ENCODE data around the gene WNT1.

The WNT1 gene

DNA sequence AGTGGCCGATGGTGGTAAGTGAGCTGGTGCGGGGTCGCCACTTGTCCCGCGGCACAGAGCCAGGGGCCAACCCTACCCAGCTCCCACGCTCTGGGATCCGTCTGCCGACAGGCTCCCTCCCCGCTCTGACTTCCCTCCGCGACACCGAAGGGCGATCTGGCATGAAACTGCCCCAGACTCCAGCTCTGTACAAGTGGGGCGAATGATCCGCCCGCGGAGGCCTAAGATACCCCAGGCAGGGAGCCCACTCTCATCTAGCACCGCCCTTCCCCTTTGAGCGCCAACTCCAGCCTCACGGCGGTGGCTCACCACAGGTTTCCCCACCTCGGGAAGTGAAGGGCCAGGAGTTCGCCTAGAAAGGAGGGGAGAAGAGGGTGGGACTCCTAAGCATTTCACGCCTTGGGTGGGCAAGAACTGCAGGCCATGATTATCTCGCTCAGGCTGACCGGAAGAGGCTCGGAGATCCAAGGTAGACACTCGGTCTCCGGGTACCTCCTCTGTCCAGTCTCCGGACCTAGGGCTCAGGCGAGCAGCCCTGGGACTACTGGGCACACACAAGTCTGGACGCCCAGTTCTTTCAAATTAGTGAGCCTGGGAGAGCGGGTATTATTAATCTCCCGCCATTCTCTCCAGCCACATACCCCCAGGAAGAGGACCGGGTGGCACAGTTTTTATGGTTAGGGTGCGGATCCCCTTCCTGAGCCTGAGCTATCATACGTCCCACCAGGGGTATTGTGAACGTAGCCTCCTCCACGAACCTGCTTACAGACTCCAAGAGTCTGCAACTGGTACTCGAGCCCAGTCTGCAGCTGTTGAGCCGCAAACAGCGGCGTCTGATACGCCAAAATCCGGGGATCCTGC is 849 bp downstream of the WNT1 start:
- H3K4me3 ChIP-seq (ENCODE audit: low read depth, low read length), result no peak overlapping the region
- in situ Hi-C loops (cut with HindIII; ENCODE audit: low sequenced_read_pairs), result no loop called here
- TF ChIP-seq, protein P1, sequence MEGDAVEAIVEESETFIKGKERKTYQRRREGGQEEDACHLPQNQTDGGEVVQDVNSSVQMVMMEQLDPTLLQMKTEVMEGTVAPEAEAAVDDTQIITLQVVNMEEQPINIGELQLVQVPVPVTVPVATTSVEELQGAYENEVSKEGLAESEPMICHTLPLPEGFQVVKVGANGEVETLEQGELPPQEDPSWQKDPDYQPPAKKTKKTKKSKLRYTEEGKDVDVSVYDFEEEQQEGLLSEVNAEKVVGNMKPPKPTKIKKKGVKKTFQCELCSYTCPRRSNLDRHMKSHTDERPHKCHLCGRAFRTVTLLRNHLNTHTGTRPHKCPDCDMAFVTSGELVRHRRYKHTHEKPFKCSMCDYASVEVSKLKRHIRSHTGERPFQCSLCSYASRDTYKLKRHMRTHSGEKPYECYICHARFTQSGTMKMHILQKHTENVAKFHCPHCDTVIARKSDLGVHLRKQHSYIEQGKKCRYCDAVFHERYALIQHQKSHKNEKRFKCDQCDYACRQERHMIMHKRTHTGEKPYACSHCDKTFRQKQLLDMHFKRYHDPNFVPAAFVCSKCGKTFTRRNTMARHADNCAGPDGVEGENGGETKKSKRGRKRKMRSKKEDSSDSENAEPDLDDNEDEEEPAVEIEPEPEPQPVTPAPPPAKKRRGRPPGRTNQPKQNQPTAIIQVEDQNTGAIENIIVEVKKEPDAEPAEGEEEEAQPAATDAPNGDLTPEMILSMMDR (IDR thresholded peaks at IDR 0.05; ENCODE audit: low read depth, low read length), result no peak
- DNase-seq (ENCODE audit: low read depth, low spot score), result no peak

DNA sequence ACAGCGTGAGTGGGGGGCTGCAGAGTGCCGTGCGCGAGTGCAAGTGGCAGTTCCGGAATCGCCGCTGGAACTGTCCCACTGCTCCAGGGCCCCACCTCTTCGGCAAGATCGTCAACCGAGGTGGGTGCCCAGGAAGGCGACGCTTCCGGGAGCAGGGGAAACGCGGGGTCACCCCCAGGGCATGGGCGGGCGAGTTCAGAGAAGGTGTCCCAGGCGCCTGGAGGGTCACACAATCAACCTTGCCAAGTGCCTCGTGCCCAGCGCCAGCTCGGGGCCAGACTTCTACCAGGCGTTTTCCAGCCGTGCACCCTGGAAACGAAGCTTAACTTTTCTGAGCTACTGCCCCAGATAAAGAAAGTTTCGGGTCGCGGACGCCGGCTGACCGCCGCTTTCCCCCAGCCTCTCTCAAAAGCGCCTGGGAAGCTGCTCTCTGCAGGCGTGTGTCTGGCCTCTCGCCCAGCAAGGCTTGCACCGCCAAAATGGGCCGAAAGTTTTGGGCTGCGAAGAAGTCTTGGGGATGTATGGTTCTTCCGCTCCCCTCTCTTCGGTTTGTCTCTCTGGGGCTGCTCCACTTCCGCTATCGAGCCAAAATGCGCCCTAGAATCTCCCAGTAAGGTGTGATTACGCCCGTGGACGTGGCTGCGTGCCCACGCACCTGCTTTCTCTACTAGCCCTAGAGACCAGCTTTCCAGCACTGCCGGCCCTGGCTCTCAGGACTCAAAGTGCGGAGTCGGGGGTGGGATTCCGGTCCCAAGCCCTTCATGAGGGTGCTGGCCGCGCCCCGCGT is 1.7 kb downstream of the WNT1 start:
- no peak for DNase-seq (ENCODE audit: low read depth, low spot score)
- TF ChIP-seq, protein P1 (IDR thresholded peaks at IDR 0.05; ENCODE audit: low read depth, low read length), result no peak
- H3K4me3 ChIP-seq (ENCODE audit: low read depth, low read length), result no peak overlapping the region
- in situ Hi-C loops (cut with HindIII; ENCODE audit: low sequenced_read_pairs), result no loop called here

DNA sequence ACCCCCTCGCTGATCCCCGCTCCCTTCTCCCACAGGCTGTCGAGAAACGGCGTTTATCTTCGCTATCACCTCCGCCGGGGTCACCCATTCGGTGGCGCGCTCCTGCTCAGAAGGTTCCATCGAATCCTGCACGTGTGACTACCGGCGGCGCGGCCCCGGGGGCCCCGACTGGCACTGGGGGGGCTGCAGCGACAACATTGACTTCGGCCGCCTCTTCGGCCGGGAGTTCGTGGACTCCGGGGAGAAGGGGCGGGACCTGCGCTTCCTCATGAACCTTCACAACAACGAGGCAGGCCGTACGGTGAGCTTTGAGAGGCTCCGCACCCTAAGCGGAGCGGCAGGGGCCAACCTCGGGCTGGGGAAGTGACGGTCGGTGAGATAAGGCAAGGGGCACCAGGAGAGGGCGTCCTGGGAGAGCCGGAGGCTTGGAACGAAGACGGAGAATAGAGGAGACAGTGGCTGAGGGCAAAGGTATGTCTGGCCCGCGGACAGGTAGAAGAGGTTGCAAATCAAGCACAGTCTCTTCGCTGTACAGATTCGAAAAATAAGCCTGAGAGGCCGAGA is 2.3 kb downstream of the WNT1 start:
- TF ChIP-seq, protein P1 (IDR thresholded peaks at IDR 0.05; ENCODE audit: low read depth, low read length), result peak; percentile 3
- no peak for DNase-seq (ENCODE audit: low read depth, low spot score)
- H3K4me3 ChIP-seq (ENCODE audit: low read depth, low read length), result no peak overlapping the region
- in situ Hi-C loops (cut with HindIII; ENCODE audit: low sequenced_read_pairs), result no loop called here

DNA sequence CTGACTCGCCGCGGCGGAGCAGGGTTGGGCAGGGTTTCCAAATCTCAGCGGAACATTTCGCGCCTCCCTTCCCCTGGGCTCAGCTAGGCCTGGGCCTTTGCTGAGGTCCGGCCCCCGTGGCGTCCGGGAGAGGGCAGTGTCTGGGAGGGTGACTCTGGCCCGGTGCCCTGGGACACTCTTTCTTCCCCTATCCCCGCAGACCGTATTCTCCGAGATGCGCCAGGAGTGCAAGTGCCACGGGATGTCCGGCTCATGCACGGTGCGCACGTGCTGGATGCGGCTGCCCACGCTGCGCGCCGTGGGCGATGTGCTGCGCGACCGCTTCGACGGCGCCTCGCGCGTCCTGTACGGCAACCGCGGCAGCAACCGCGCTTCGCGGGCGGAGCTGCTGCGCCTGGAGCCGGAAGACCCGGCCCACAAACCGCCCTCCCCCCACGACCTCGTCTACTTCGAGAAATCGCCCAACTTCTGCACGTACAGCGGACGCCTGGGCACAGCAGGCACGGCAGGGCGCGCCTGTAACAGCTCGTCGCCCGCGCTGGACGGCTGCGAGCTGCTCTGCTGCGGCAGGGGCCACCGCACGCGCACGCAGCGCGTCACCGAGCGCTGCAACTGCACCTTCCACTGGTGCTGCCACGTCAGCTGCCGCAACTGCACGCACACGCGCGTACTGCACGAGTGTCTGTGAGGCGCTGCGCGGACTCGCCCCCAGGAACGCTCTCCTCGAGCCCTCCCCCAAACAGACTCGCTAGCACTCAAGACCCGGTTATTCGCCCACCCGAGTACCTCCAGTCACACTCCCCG is 3.0 kb downstream of the WNT1 start:
- in situ Hi-C loops (cut with HindIII; ENCODE audit: low sequenced_read_pairs), result no loop called here
- no peak for DNase-seq (ENCODE audit: low read depth, low spot score)
- H3K4me3 ChIP-seq (ENCODE audit: low read depth, low read length), result no peak overlapping the region
- TF ChIP-seq, protein P1 (IDR thresholded peaks at IDR 0.05; ENCODE audit: low read depth, low read length), result no peak

DNA sequence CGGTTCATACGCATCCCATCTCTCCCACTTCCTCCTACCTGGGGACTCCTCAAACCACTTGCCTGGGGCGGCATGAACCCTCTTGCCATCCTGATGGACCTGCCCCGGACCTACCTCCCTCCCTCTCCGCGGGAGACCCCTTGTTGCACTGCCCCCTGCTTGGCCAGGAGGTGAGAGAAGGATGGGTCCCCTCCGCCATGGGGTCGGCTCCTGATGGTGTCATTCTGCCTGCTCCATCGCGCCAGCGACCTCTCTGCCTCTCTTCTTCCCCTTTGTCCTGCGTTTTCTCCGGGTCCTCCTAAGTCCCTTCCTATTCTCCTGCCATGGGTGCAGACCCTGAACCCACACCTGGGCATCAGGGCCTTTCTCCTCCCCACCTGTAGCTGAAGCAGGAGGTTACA is 3.6 kb downstream of the WNT1 start:
- TF ChIP-seq, protein P1 (IDR thresholded peaks at IDR 0.05; ENCODE audit: low read depth, low read length), result no peak
- no peak overlapping the region for H3K4me3 ChIP-seq (ENCODE audit: low read depth, low read length)

More for the DNA sequence above, 3.6 kb downstream of the WNT1 start:
- in situ Hi-C loops (cut with HindIII; ENCODE audit: low sequenced_read_pairs), result no loop called here
- DNase-seq (ENCODE audit: low read depth, low spot score), result no peak
